Neuronal stem cell (in vitro differentiated cells): Measurements from ENCODE around the gene LIN7B. TPM values are rescaled to one million over a fixed set of nuclear protein-coding genes. Genes with fewer than 3 reads are reported as not detected.

Experiments
- small RNA-seq: library from polyadenylated mRNA; stranded (forward); fragments of <200 nt; extraction: miRNeasy Mini kit (QIAGEN cat#:217004); gene quantifications from one replicate; pipeline ENCODE3, GENCODE V24; 2013; ENCODE audit not compliant: insufficient read depth

Gene LIN7B

Small RNAs within 50 kb of the gene (small RNA-seq; reads per million reads assigned to genes)
- not detected for gene RN7SL708P
